Tibial artery (tissue), 4 donors: ENCODE measurements around the gene NBPF9.
"Not testable (repeated sequence)": the region's sequence is repeated elsewhere in the genome, so short reads cannot be mapped to it uniquely, and the experiment has no call there.

Source experiments
- DNase-seq, 2 donors: peaks; one replicate each; pipeline ENCODE4 v3.0.0-alpha.2; 2019
- H3K27ac ChIP-seq, 2 donors: fragments of 200-600 bp; sonication (generic) in 1 of 2; 1 replicate in 1 of 2; 2 replicates in 1 of 2; pipeline ENCODE4 v1.5.1; 2018 to 2019; ENCODE audit warnings: mild to moderate bottlenecking in 1 of 2
- H3K27me3 ChIP-seq, 2 donors: fragments of 200-600 bp; sonication (generic) in 1 of 2; one replicate each; pipeline versions ENCODE4 v1.5.1 to v1.6.0; 2016 to 2019
- H3K36me3 ChIP-seq, 3 donors: fragments of 200-600 bp; sonication (generic) in 2 of 3; one replicate each; pipeline ENCODE4 v1.5.1; 2016 to 2019; ENCODE audit warnings: mild to moderate bottlenecking in 2 of 3
- H3K4me1 ChIP-seq, 4 donors: fragments of 200-600 bp; sonication (generic) in 2 of 4; 1 replicate in 3 of 4; 2 replicates in 1 of 4; pipeline ENCODE4 v1.5.1; 2016 to 2019
- H3K4me3 ChIP-seq, 2 donors: fragments of 200-600 bp; sonication (generic) in 1 of 2; 1 replicate in 1 of 2; 2 replicates in 1 of 2; pipeline ENCODE4 v1.5.1; 2018 to 2019; ENCODE audit warnings: mild to moderate bottlenecking in 2 of 2
- H3K9me3 ChIP-seq, 3 donors: fragments of 200-600 bp; sonication (generic) in 1 of 3; one replicate each; pipeline ENCODE4 v1.5.1; 2016 to 2019
- intact Hi-C: fragments of 100-400 bp; cut with DNase I; formaldehyde crosslinking; loops from one replicate; pipeline ENCODE4 v1.15.0; 2023; ENCODE audit warnings: low total_unique reads

The NBPF9 gene

GRCh38 chr1:149103109-149104081 lies at the start of gene NBPF9:
Gene NBPF9, minus strand, starts transcription at chr1:149103551. Its CDS starts 21,412 bp downstream, at chr1:149082139.
- intact Hi-C loops, H3K4me1 ChIP-seq, H3K27me3 ChIP-seq, H3K9me3 ChIP-seq, H3K36me3 ChIP-seq: not testable (repeated sequence)
- Histone ChIP-seq H3K27ac (peak within 1 kb of the TSS; percentile 72 to 75), H3K4me3 (peak within 1 kb of the TSS; percentile 56 to 57)
- peak; percentile 66 to 68 for DNase-seq

GRCh38 chr1:149149909-149150308 lies 46.6 kb upstream of the NBPF9 start:
- intact Hi-C loops, H3K4me3 ChIP-seq, H3K27me3 ChIP-seq, H3K27ac ChIP-seq, DNase-seq, H3K9me3 ChIP-seq, H3K4me1 ChIP-seq, H3K36me3 ChIP-seq: not testable (repeated sequence)

GRCh38 chr1:149137585-149137984 lies 34.2 kb upstream of the NBPF9 start:
- H3K9me3 ChIP-seq, H3K4me3 ChIP-seq, H3K4me1 ChIP-seq, H3K36me3 ChIP-seq, H3K27me3 ChIP-seq, H3K27ac ChIP-seq, DNase-seq, intact Hi-C loops: not testable (repeated sequence)

GRCh38 chr1:149130938-149131337 lies 27.6 kb upstream of the NBPF9 start:
- H3K36me3 ChIP-seq, H3K27ac ChIP-seq, intact Hi-C loops, H3K27me3 ChIP-seq, H3K4me3 ChIP-seq, H3K9me3 ChIP-seq, DNase-seq, H3K4me1 ChIP-seq: not testable (repeated sequence)

- intact Hi-C loops, H3K36me3 ChIP-seq, H3K4me3 ChIP-seq, H3K4me1 ChIP-seq, H3K27me3 ChIP-seq, H3K9me3 ChIP-seq, DNase-seq, H3K27ac ChIP-seq: not testable (repeated sequence)
Observed at GRCh38 chr1:149129245-149129644, 25.9 kb upstream of the NBPF9 start.

GRCh38 chr1:149126555-149127145 lies 23.3 kb upstream of the NBPF9 start:
- H3K27ac ChIP-seq, intact Hi-C loops, H3K27me3 ChIP-seq, H3K36me3 ChIP-seq, DNase-seq, H3K4me1 ChIP-seq, H3K4me3 ChIP-seq, H3K9me3 ChIP-seq: not testable (repeated sequence)

GRCh38 chr1:149123948-149124926 lies 20.9 kb upstream of the NBPF9 start:
- H3K9me3 ChIP-seq, H3K4me1 ChIP-seq, H3K27ac ChIP-seq, H3K27me3 ChIP-seq, H3K36me3 ChIP-seq, H3K4me3 ChIP-seq, intact Hi-C loops, DNase-seq: not testable (repeated sequence)

GRCh38 chr1:149112828-149113227 lies 9.5 kb upstream of the NBPF9 start:
- H3K4me3 ChIP-seq, H3K27ac ChIP-seq, intact Hi-C loops, DNase-seq, H3K4me1 ChIP-seq, H3K9me3 ChIP-seq, H3K27me3 ChIP-seq, H3K36me3 ChIP-seq: not testable (repeated sequence)

- intact Hi-C loops, DNase-seq, H3K9me3 ChIP-seq: not testable (repeated sequence)
Observed at GRCh38 chr1:149110343-149110742, 7.0 kb upstream of the NBPF9 start.

GRCh38 chr1:149102574-149102973 lies 777 bp downstream of the NBPF9 start:
- H3K27me3 ChIP-seq, intact Hi-C loops, H3K36me3 ChIP-seq, H3K4me1 ChIP-seq, H3K27ac ChIP-seq, H3K9me3 ChIP-seq: not testable (repeated sequence)
- H3K4me3 ChIP-seq = peak overlapping the region; percentile 56 to 57
- peak in 1 of 2 donors; percentile 66 for DNase-seq

More at GRCh38 chr1:149110343-149110742, 7.0 kb upstream of the NBPF9 start:
- not testable (repeated sequence) for H3K4me1 ChIP-seq, H3K36me3 ChIP-seq, H3K27me3 ChIP-seq, H3K4me3 ChIP-seq, H3K27ac ChIP-seq

- H3K9me3 ChIP-seq, H3K36me3 ChIP-seq, H3K4me1 ChIP-seq, H3K4me3 ChIP-seq, H3K27me3 ChIP-seq, DNase-seq, intact Hi-C loops, H3K27ac ChIP-seq: not testable (repeated sequence)
Observed at GRCh38 chr1:149098276-149098675, 5.1 kb downstream of the NBPF9 start.

GRCh38 chr1:149093155-149093554 lies 10.2 kb downstream of the NBPF9 start:
- H3K9me3 ChIP-seq, DNase-seq, H3K27ac ChIP-seq, H3K27me3 ChIP-seq, H3K4me3 ChIP-seq, H3K4me1 ChIP-seq, intact Hi-C loops: not testable (repeated sequence)
- peaks cover 0 to 11% (median 4%) of the 10 kb centered on the region in 3 donors for H3K36me3 ChIP-seq

GRCh38 chr1:149075505-149076127 lies 27.7 kb downstream of the NBPF9 start:
- H3K4me1 ChIP-seq, intact Hi-C loops, H3K36me3 ChIP-seq, H3K9me3 ChIP-seq, H3K4me3 ChIP-seq, H3K27me3 ChIP-seq, DNase-seq, H3K27ac ChIP-seq: not testable (repeated sequence)
